Measurements from ENCODE around the gene OR51Q1.

Gene OR51Q1

DNA sequence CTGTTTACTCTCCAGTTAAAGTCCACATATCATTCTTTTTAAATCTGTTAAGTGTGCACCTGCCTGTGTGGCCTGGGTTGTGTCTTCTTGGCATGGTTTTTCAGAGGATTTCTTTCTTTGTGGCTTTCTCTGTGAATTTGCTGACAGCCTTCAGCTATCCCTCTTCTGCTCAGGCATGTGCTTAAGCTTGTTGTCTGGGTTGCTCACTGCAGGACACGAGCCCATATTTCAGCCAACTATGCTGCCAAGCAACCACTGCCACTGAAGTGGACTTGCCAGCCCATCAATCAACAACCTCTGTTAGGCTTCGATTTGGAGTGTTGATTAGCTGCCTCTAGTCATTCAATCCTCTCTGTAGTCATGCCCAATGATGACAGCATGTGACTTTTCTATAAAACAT lies 45.6 kb downstream of the OR51Q1 start:
- Mint-ChIP-seq H3K27ac (no peak overlapping the region), H3K27me3 (peaks cover 6% of the 10 kb centered on the region), H3K4me3 (no peak overlapping the region), H3K4me1 (no peaks in the 10 kb centered on the region), H3K36me3 (no peaks in the 10 kb centered on the region), H3K9me3 (no peaks in the 10 kb centered on the region)
- DNase-seq: no peak
- CTCF ChIA-PET: no interaction called here
